Activated CD4-positive, alpha-beta memory T cell treated with anti-CD3 and anti-CD28 coated beads for 36 hours (primary cell): Measurements from ENCODE around the gene MTF1. TPM values are rescaled to one million over a fixed set of nuclear protein-coding genes. Genes with fewer than 3 reads are reported as not detected.
A peak's percentile ranks its signal among the peaks of the same experiment; 100 is the strongest.

Source experiments
- CTCF ChIA-PET: fragments of 350-600 bp; sonication (Branson Sonifier 250); formaldehyde crosslinking; loops from one replicate; lab custom pipeline; 2021; ENCODE audit warnings: antibody characterized with exemption, inconsistent platforms; lab: Charles Lee
- POLR2A ChIA-PET: fragments of 350-600 bp; sonication (Branson Sonifier 250); formaldehyde crosslinking; loops from one replicate; lab custom pipeline; 2021; ENCODE audit warnings: antibody characterized with exemption; lab: Charles Lee
- DNase-seq: peaks from one replicate; pipeline ENCODE4 v3.0.0-alpha.2; 2020
- H3K27ac Mint-ChIP-seq: one replicate; pipeline ENCODE4 v1.8.0; 2021; ENCODE audit warnings: mixed read lengths
- H3K27me3 Mint-ChIP-seq: one replicate; pipeline ENCODE4 v1.8.0; 2021; ENCODE audit warnings: mixed read lengths
- H3K36me3 Mint-ChIP-seq: one replicate; pipeline ENCODE4 v1.8.0; 2021; ENCODE audit warnings: mixed read lengths
- H3K4me1 Mint-ChIP-seq: one replicate; pipeline ENCODE4 v1.8.0; 2021; ENCODE audit warnings: low read depth, mixed read lengths
- H3K4me3 Mint-ChIP-seq: one replicate; pipeline ENCODE4 v1.8.0; 2021; ENCODE audit warnings: mild to moderate bottlenecking, mixed read lengths
- H3K9me3 Mint-ChIP-seq: one replicate; pipeline ENCODE4 v1.8.0; 2021; ENCODE audit warnings: mixed read lengths
- intact Hi-C: fragments of 100-400 bp; cut with micrococcal nuclease; formaldehyde crosslinking; loops from one replicate; pipeline ENCODE4 v1.15.1; 2023
- total RNA-seq, 2 experiments: library from RNA; stranded (reverse); gene quantifications; one replicate each; pipeline ENCODE4 v1.2.3, GENCODE V29; 2021

The MTF1 gene
- total RNA-seq, 2 experiments from 2014 or later = 21.1 to 22.8 TPM

GRCh38 chr1:37866491-37866890, 7.1 kb upstream of the MTF1 start:
- intact Hi-C loops = loop anchor here (5.0 to 10.0 kb wide), 2 partner anchors 68 to 289 kb away; no protein-coding TSS in a partner anchor
- Mint-ChIP-seq H3K9me3 (no peaks in the 10 kb centered on the region), H3K27ac (peak overlapping the region; percentile 40), H3K36me3 (peaks cover 20% of the 10 kb centered on the region), H3K27me3 (no peaks in the 10 kb centered on the region), H3K4me1 (peaks cover 15% of the 10 kb centered on the region), H3K4me3 (no peak overlapping the region)
- ChIA-PET POLR2A (interaction anchor here (0.6 kb wide), 1 partner anchor 233 kb away, joined by 3 read pairs; no protein-coding TSS in a partner anchor), CTCF (no interaction called here)
- DNase-seq = no peak

GRCh38 chr1:37865348-37866120, 6.1 kb upstream of the MTF1 start:
- intact Hi-C loops = loop anchor here (5.0 to 10.0 kb wide), 2 partner anchors 69 to 288 kb away; no protein-coding TSS in a partner anchor
- Mint-ChIP-seq H3K27me3 (no peaks in the 10 kb centered on the region), H3K4me1 (peaks cover 15% of the 10 kb centered on the region), H3K27ac (peak overlapping the region; percentile 67), H3K4me3 (no peak overlapping the region), H3K36me3 (peaks cover 17% of the 10 kb centered on the region), H3K9me3 (no peaks in the 10 kb centered on the region)
- CTCF ChIA-PET = interaction anchor here (0.7 kb wide), 1 partner anchor 145 kb away, joined by 5 read pairs; no protein-coding TSS in a partner anchor
- POLR2A ChIA-PET = no interaction called here
- peak; percentile 71 for DNase-seq

- H3K9me3 Mint-ChIP-seq = no peaks in the 10 kb centered on the region
- peaks cover 32% of the 10 kb centered on the region for H3K4me1 Mint-ChIP-seq
- no peak overlapping the region for H3K4me3 Mint-ChIP-seq
- peaks cover 13% of the 10 kb centered on the region for H3K36me3 Mint-ChIP-seq
- peak overlapping the region; percentile 71 for H3K27ac Mint-ChIP-seq
- ChIA-PET CTCF (interaction anchor here (1.1 to 1.3 kb wide), 2 partner anchors 10 to 726 kb away, joined by 4 to 6 read pairs; no protein-coding TSS in a partner anchor), POLR2A (interaction anchor here (0.5 to 1.5 kb wide), 3 partner anchors 39 to 166 kb away, joined by 4 read pairs; partner anchors contain the start of gene C1orf122)
- DNase-seq = no peak
- no peaks in the 10 kb centered on the region for H3K27me3 Mint-ChIP-seq
- intact Hi-C loops = loop anchor here (10.0 kb wide), 1 partner anchor 72 kb away; no protein-coding TSS in a partner anchor
Observed at GRCh38 chr1:37862330-37862729, 2.9 kb upstream of the MTF1 start.

- Mint-ChIP-seq H3K27me3 (no peaks in the 10 kb centered on the region), H3K9me3 (no peaks in the 10 kb centered on the region), H3K4me1 (peaks cover 38% of the 10 kb centered on the region), H3K27ac (no peak overlapping the region), H3K36me3 (peaks cover 14% of the 10 kb centered on the region), H3K4me3 (no peak overlapping the region)
- ChIA-PET CTCF (interaction anchor here (1.0 to 3.2 kb wide), 6 partner anchors 10 to 170 kb away, joined by 3 to 47 read pairs (median 10); partner anchors contain the start of gene CDCA8), POLR2A (no interaction called here)
- no peak for DNase-seq
- intact Hi-C loops = loop anchor here (10.0 kb wide), 1 partner anchor 74 kb away; no protein-coding TSS in a partner anchor
Observed at GRCh38 chr1:37861151-37861550, 1.8 kb upstream of the MTF1 start.

- ChIA-PET CTCF (interaction anchor here (0.7 to 3.2 kb wide), 30 partner anchors 10 to 263 kb away, joined by 3 to 47 read pairs (median 5); partner anchors contain the start of genes C1orf122, CDCA8 and YRDC), POLR2A (interaction anchor here (0.9 to 2.1 kb wide), 5 partner anchors 38 to 346 kb away, joined by 3 to 19 read pairs (median 3); partner anchors contain the start of genes C1orf122, MEAF6, SF3A3 and YRDC)
- Mint-ChIP-seq H3K36me3 (peaks cover 13% of the 10 kb centered on the region), H3K4me3 (peak overlapping the region; percentile 96), H3K27me3 (no peaks in the 10 kb centered on the region), H3K4me1 (peaks cover 35% of the 10 kb centered on the region), H3K27ac (peak overlapping the region; percentile 93), H3K9me3 (no peaks in the 10 kb centered on the region)
- no peak for DNase-seq
- intact Hi-C loops = loop anchor here (1.0 to 10.0 kb wide), 3 partner anchors 49 to 130 kb away; partner anchors contain the start of gene SF3A3
Observed at GRCh38 chr1:37860346-37860666, 914 bp upstream of the MTF1 start.

GRCh38 chr1:37858931-37859506, 373 bp downstream of the MTF1 start:
- Mint-ChIP-seq H3K27ac (peak overlapping the region; percentile 93), H3K36me3 (peaks cover 19% of the 10 kb centered on the region), H3K9me3 (no peaks in the 10 kb centered on the region), H3K4me1 (peaks cover 42% of the 10 kb centered on the region), H3K4me3 (peak overlapping the region; percentile 96), H3K27me3 (no peaks in the 10 kb centered on the region)
- no peak for DNase-seq
- ChIA-PET POLR2A (interaction anchor here (0.7 to 2.1 kb wide), 10 partner anchors 8 to 380 kb away, joined by 3 to 19 read pairs (median 3); partner anchors contain the start of genes C1orf122, SF3A3 and YRDC), CTCF (interaction anchor here (0.6 to 3.2 kb wide), 22 partner anchors 8 to 261 kb away, joined by 3 to 47 read pairs (median 6); partner anchors contain the start of genes C1orf122, CDCA8, SF3A3 and YRDC)
- intact Hi-C loops = loop anchor here (1.0 kb wide), 1 partner anchor 167 kb away; the partner anchor contains the start of gene CDCA8

GRCh38 chr1:37854406-37854805, 5.0 kb downstream of the MTF1 start:
- intact Hi-C loops = no loop called here
- Mint-ChIP-seq H3K36me3 (peaks cover 23% of the 10 kb centered on the region), H3K9me3 (no peaks in the 10 kb centered on the region), H3K27me3 (no peaks in the 10 kb centered on the region), H3K4me1 (peaks cover 44% of the 10 kb centered on the region), H3K27ac (no peak overlapping the region), H3K4me3 (no peak overlapping the region)
- ChIA-PET CTCF (interaction anchor here (0.9 to 1.0 kb wide), 2 partner anchors 42 to 79 kb away, joined by 3 to 4 read pairs; no protein-coding TSS in a partner anchor), POLR2A (no interaction called here)
- no peak for DNase-seq

GRCh38 chr1:37853157-37853556, 6.2 kb downstream of the MTF1 start:
- intact Hi-C loops = no loop called here
- ChIA-PET CTCF (interaction anchor here (0.6 kb wide), 1 partner anchor 20 kb away, joined by 3 read pairs; no protein-coding TSS in a partner anchor), POLR2A (no interaction called here)
- no peak for DNase-seq
- H3K27me3 Mint-ChIP-seq = no peaks in the 10 kb centered on the region
- H3K27ac Mint-ChIP-seq = no peak overlapping the region
- H3K4me1 Mint-ChIP-seq = peaks cover 40% of the 10 kb centered on the region
- H3K36me3 Mint-ChIP-seq = peaks cover 24% of the 10 kb centered on the region
- H3K9me3 Mint-ChIP-seq = no peaks in the 10 kb centered on the region
- H3K4me3 Mint-ChIP-seq = no peak overlapping the region

- H3K4me3 Mint-ChIP-seq = no peak overlapping the region
- intact Hi-C loops = no loop called here
- H3K27me3 Mint-ChIP-seq = no peaks in the 10 kb centered on the region
- no peak overlapping the region for H3K27ac Mint-ChIP-seq
- no peak for DNase-seq
- no peaks in the 10 kb centered on the region for H3K9me3 Mint-ChIP-seq
- POLR2A ChIA-PET = interaction anchor here (0.6 to 1.6 kb wide), 4 partner anchors 8 to 297 kb away, joined by 3 to 8 read pairs (median 3); partner anchors contain the start of genes C1orf122, MTF1, SNIP1 and YRDC
- peaks cover 20% of the 10 kb centered on the region for H3K36me3 Mint-ChIP-seq
- CTCF ChIA-PET = interaction anchor here (0.6 to 3.7 kb wide), 2 partner anchors 8 to 168 kb away, joined by 4 to 37 read pairs; partner anchors contain the start of gene MTF1
- peaks cover 36% of the 10 kb centered on the region for H3K4me1 Mint-ChIP-seq
Observed at GRCh38 chr1:37851782-37852210, 7.6 kb downstream of the MTF1 start.

GRCh38 chr1:37851262-37851661, 8.1 kb downstream of the MTF1 start:
- no peak overlapping the region for H3K4me3 Mint-ChIP-seq
- no peaks in the 10 kb centered on the region for H3K9me3 Mint-ChIP-seq
- POLR2A ChIA-PET = interaction anchor here (1.6 kb wide), 1 partner anchor 8 kb away, joined by 8 read pairs; the partner anchor contains the start of gene MTF1
- DNase-seq = no peak
- CTCF ChIA-PET = interaction anchor here (0.9 to 3.7 kb wide), 2 partner anchors 9 to 40 kb away, joined by 3 to 37 read pairs; partner anchors contain the start of gene MTF1
- H3K27ac Mint-ChIP-seq = no peak overlapping the region
- H3K27me3 Mint-ChIP-seq = no peaks in the 10 kb centered on the region
- H3K36me3 Mint-ChIP-seq = peaks cover 20% of the 10 kb centered on the region
- intact Hi-C loops = no loop called here
- peaks cover 38% of the 10 kb centered on the region for H3K4me1 Mint-ChIP-seq

- H3K27ac Mint-ChIP-seq = no peak overlapping the region
- H3K4me1 Mint-ChIP-seq = peaks cover 45% of the 10 kb centered on the region
- POLR2A ChIA-PET = interaction anchor here (0.6 to 1.6 kb wide), 2 partner anchors 9 to 72 kb away, joined by 3 to 8 read pairs; partner anchors contain the start of gene MTF1
- no peaks in the 10 kb centered on the region for H3K9me3 Mint-ChIP-seq
- no peak for DNase-seq
- H3K4me3 Mint-ChIP-seq = no peak overlapping the region
- CTCF ChIA-PET = interaction anchor here (0.9 to 3.7 kb wide), 2 partner anchors 10 to 41 kb away, joined by 3 to 37 read pairs; partner anchors contain the start of gene MTF1
- intact Hi-C loops = no loop called here
- H3K36me3 Mint-ChIP-seq = peaks cover 20% of the 10 kb centered on the region
- H3K27me3 Mint-ChIP-seq = no peaks in the 10 kb centered on the region
Observed at GRCh38 chr1:37850352-37850955, 8.9 kb downstream of the MTF1 start.
